Epidermal melanocyte (primary cell): ENCODE measurements around the gene LAMA1.

ENCODE experiments used
- DNase-seq: peaks from one replicate; pipeline ENCODE4 v3.0.0; 2011; ENCODE audit warnings: low spot score; ENCODE audit not compliant: insufficient read length

LAMA1 gene

GRCh38 chr18:6901286-6901926 is 216.2 kb downstream of the LAMA1 start:
- no peak for DNase-seq

GRCh38 chr18:6891788-6892187 is 225.8 kb downstream of the LAMA1 start:
- no peak for DNase-seq
